Ramos (cell line): ENCODE data around the gene SGCD.

Experiments
- in situ Hi-C: fragments of 300-500 bp; cut with MboI; formaldehyde crosslinking; loops from one replicate; pipeline ENCODE4 v1.14.3; 2022; ENCODE audit warnings: low sequenced_read_pairs; ENCODE audit not compliant: unreplicated experiment

Gene SGCD

GRCh38 chr5:156716591-156717380, 389.8 kb downstream of the SGCD start:
- in situ Hi-C loops, result no loop called here

- in situ Hi-C loops, result no loop called here
Observed at GRCh38 chr5:156718985-156719384, 392.0 kb downstream of the SGCD start.

GRCh38 chr5:156722358-156722757, 395.4 kb downstream of the SGCD start:
- in situ Hi-C loops, result no loop called here

DNA sequence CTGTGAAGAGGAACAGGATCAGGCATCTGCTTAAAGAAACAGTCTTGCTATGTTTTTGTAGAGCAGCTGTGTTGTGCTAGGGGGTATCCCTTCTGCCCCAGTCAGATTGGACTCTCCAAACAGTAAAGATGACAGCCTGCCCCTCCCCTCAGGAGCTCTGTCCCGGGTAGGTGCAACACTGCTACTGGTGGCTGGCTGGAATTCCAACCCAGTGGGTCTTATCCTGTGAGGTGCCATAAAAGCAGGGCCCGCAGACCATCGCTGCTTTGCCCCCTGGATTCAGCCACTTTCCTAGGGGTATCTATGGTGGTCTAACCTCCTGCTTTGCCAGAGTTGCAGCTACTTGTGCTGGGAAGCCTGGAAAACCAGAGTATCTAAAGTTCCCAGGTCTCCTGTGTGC, 408.5 kb downstream of the SGCD start:
- in situ Hi-C loops, result no loop called here

DNA sequence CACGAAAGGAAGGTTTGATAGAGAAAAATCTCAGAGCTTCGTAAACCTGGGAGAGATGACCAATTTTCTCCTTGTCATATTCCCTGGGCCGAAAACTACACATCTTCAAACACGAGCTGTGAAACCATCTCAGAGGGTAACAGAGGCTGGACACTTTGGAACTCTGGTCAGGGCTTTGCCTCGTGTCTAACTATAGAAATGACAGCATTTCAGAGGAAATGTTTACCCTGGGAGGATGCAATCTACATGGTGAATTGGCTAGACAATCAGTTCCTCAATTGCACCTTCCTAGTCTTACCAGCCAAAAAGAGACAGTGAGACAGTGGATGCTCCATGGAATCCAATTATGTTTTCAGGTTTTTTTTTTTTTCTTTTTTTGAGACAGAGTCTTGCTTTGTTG, 414.6 kb downstream of the SGCD start:
- in situ Hi-C loops, result no loop called here

GRCh38 chr5:156753846-156754245, 426.9 kb downstream of the SGCD start:
- in situ Hi-C loops, result no loop called here

GRCh38 chr5:156755421-156756087, 428.6 kb downstream of the SGCD start:
- in situ Hi-C loops, result no loop called here

DNA sequence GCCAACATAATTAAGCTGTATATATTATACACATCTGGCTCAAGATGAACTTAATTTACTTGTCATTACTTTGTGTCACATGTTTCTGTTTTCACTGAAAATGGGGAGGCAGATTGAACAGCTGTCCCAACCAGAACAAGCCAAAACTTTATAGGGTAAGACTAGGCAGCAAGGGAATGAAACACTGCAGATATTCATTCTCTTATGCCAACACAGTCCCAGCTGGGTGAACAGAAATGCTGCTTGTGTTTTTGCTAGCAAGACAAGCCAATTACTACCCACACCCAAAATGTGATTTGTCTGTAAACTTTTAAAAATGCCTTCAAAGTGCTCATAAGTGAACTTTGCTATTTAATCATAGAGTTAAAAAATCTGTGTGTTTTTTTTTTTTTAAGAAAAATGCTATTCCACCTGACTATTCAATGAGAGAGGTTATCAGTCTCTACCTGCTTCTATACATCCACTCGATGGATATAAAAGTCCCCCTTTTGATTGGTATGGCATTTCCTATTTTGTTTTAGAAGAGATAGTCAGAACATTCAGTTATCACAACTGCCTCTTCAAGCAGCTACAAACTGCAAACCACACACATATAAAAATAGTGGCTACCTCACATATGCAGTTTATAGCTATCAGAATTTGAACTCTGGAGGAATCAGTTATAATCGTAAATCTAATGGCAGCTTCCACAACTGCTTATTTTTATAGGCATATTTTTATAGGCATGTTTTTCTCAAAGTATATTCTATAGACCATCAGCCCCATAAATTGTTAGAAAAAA, 431.2 kb downstream of the SGCD start:
- in situ Hi-C loops, result no loop called here

DNA sequence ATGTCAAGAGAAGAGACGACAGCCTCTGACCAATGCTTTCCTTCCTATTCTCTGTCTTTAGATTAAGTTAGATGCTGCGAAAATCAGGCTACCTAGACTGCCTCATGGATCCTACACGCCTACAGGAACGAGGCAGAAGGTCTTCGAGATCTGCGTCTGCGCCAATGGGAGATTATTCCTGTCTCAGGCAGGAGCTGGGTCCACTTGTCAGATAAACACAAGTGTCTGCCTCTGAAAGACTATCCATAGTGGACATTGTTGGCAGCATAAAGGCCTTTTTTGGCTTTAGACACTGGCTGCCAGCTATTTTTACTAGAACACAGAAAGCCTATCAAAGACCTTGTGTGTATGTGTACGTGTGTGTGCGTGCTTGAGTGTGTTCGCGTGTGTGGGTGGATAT, 432.2 kb downstream of the SGCD start:
- in situ Hi-C loops, result no loop called here

GRCh38 chr5:156762771-156763170, 435.8 kb downstream of the SGCD start:
- in situ Hi-C loops, result no loop called here

GRCh38 chr5:156764176-156764971, 437.4 kb downstream of the SGCD start:
- in situ Hi-C loops, result no loop called here

- in situ Hi-C loops, result no loop called here
Observed at GRCh38 chr5:156774273-156774672, 447.3 kb downstream of the SGCD start.

DNA sequence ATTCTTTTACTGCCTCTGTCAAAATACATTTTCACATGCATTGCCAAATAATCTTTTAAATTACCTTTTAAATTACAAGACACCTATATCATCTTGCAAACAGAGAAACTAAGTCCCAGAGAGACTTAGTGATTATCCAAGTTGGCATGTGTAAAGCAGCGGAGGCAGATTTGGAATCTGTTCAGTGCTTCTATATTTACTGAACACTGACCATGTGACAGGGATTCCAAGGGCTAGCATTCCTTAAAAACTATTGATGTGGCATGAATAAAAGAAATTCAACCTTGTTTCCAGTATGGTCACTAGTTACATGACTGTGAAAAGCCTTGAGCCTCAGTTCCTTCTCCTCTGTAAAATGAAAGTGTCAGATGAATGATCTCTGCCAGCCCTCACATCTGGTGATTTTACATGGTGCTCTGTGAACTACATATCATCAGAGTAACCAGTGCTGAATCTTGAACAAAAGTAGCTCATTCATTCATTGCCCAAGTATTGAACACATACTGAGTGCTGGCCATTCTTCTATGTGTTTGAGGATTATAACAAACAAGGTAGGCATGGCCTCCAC, 451.3 kb downstream of the SGCD start:
- in situ Hi-C loops, result no loop called here

DNA sequence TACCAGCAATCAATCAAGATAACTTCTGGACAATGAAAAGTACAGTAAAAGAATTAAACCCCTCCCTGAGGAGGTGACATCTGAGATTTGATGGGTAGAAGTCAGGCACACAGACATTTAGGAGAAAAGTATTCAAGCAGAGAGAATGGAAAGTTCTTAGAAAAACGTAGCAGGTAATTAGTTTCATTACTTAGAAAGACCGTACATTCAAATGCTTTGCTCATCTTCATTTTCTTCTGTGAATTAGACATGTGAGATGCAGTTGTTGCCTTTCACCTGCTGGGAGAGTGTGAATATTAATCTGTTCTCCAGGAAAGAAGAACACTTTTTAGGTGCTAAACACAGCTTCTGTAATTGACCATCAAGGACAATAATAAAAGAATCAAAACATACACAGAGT, 451.8 kb downstream of the SGCD start:
- in situ Hi-C loops, result no loop called here

- in situ Hi-C loops, result no loop called here
Observed at GRCh38 chr5:156779436-156779835, 452.5 kb downstream of the SGCD start.

DNA sequence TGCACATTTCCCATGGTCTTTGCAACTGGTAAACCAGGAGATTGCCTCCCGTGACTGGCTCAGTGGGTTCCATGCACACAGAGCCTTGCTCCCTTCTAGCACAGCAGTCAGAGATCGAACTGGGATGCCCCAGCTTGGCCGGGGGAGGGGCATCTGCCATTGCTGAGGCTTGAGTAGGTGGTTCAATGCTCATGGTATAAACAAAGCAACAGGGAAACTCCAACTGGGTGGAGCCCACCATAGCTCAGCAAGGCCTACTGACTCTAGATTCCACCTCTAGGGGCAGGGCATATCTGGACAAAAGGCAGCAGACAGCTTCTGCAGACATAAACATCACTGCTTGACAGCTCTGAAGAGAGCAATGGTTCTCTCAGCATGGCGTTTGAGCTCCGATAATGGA, 456.1 kb downstream of the SGCD start:
- in situ Hi-C loops, result no loop called here

DNA sequence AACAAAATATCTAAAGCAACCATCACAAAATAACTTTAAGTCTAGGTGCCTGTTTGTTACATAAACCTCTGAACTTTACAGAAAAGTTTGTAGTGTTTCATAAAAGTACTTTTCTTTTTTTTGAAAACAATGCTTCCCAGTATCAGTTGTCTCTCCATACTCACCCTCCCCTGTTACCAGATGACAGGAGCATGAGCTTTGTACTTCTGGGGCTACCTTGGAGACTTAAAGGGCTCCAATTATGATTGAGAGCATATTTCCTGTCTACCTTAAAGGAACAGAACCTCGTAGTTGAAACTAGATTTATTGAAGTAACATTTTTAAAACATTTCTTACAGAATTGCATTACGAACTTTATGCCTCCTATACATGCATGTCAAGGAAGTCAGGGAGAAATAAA, 467.7 kb downstream of the SGCD start:
- in situ Hi-C loops, result no loop called here

- in situ Hi-C loops, result no loop called here
Observed at GRCh38 chr5:156798201-156798600, 471.2 kb downstream of the SGCD start.

DNA sequence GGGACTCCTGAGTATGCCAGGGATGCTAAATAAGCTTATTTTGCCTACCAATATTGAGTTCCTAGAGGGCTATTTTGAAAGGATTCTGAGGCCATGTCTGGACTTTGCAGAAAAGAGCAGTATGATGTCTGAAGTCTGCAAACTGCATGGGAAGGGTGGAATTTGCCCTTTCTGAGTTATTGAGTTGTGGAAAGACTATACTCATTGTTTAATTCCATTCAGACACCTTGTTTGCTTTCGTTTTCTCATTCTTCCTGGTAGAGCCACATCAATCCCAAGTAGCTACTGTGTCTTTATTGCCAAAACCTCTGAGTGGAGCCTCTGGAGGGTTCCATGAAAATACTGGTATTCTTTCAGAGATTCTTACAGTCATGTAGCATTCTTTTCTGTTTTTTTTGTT, 472.2 kb downstream of the SGCD start:
- in situ Hi-C loops, result no loop called here

DNA sequence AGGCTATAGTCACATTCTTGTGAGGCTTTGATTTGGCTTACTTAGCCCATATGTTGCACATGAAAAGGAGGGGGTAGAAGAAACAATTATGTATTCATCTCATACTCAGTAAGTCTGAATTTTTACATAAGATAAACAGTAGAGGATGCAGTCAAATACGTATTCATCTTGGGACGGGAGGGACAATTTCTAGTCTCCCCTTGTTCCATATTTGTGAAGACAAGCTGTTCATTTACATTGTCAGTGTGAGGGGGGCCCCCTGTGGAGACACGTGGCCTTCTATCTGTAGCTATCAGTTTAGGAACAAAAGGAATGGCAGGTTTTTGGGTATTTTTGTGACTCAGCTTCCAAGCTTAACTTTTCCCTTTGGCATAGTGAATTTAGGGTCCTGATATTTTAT, 474.0 kb downstream of the SGCD start:
- in situ Hi-C loops, result no loop called here
